IPS-20b (cell line): ENCODE results near the gene PRKCI.
"Not testable (repeated sequence)": the region's sequence is repeated elsewhere in the genome, so short reads cannot be mapped to it uniquely, and the experiment has no call there.

Source experiments
- H3K27ac ChIP-seq: one replicate; pipeline ENCODE4 v1.5.1; 2013; ENCODE audit warnings: low read length
- H3K27me3 ChIP-seq: 2 replicates; pipeline ENCODE4 v1.6.1; 2013; ENCODE audit warnings: mild to moderate bottlenecking, low read length, inconsistent platforms; ENCODE audit not compliant: insufficient read depth
- H3K36me3 ChIP-seq: 2 replicates; pipeline ENCODE4 v1.6.1; 2013; ENCODE audit warnings: low read depth, mild to moderate bottlenecking, inconsistent platforms, low read length, moderate library complexity; ENCODE audit not compliant: insufficient read depth
- H3K4me1 ChIP-seq: 2 replicates; pipeline ENCODE4 v1.6.1; 2013; ENCODE audit warnings: mild to moderate bottlenecking, control low read depth, inconsistent platforms, low read length, moderate library complexity; ENCODE audit not compliant: insufficient read depth
- H3K4me3 ChIP-seq: 2 replicates; pipeline ENCODE4 v1.5.1; 2013; ENCODE audit warnings: mild to moderate bottlenecking, low read length, inconsistent platforms
- H3K9ac ChIP-seq: 2 replicates; pipeline ENCODE4 v1.6.1; 2013; ENCODE audit warnings: low read depth, mild to moderate bottlenecking, inconsistent platforms, low read length, moderate library complexity
- H3K9me3 ChIP-seq: 2 replicates; pipeline ENCODE4 v1.6.1; 2013; ENCODE audit warnings: mild to moderate bottlenecking, low read depth, low read length, inconsistent platforms; ENCODE audit not compliant: insufficient read depth

The PRKCI gene

GRCh38 chr3:170327868-170328548 lies 105.8 kb downstream of the PRKCI start:
- H3K36me3 ChIP-seq, H3K4me1 ChIP-seq, H3K27me3 ChIP-seq, H3K4me3 ChIP-seq, H3K9ac ChIP-seq, H3K9me3 ChIP-seq, H3K27ac ChIP-seq: not testable (repeated sequence)

DNA sequence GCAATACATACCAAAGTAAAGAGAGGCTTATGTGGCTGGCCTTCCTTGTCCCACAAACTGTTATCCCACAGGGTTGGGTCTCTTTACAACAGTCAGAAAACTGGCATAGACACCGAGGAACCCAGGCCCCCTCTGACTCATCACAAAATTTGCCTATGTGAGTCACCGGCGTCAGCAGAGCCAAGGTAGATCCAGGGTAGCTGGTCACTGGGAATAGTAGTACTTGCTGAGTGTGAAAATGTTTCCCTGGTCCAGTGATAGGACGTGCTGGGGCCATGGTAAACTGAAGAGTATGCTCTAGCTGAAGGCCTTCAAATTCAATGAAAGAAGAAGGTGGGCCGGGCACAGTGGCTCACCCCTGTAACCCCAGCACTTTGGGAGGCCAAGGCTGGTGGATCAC lies 108.1 kb downstream of the PRKCI start:
- Histone ChIP-seq H3K27ac (no peak overlapping the region), H3K4me1 (no peaks in the 10 kb centered on the region), H3K27me3 (no peaks in the 10 kb centered on the region), H3K36me3 (no peaks in the 10 kb centered on the region), H3K9ac (no peak overlapping the region), H3K4me3 (no peak overlapping the region), H3K9me3 (peaks cover 9% of the 10 kb centered on the region)

- Histone ChIP-seq H3K4me3 (no peak overlapping the region), H3K27me3 (no peaks in the 10 kb centered on the region), H3K4me1 (no peaks in the 10 kb centered on the region), H3K27ac (no peak overlapping the region), H3K36me3 (no peaks in the 10 kb centered on the region), H3K9ac (no peak overlapping the region), H3K9me3 (peaks cover 9% of the 10 kb centered on the region)
Observed at GRCh38 chr3:170331143-170331542, 108.9 kb downstream of the PRKCI start.

- Histone ChIP-seq H3K9me3 (peaks cover 34% of the 10 kb centered on the region), H3K27me3 (no peaks in the 10 kb centered on the region), H3K27ac (no peak overlapping the region), H3K36me3 (no peaks in the 10 kb centered on the region), H3K9ac (no peak overlapping the region), H3K4me3 (no peak overlapping the region), H3K4me1 (no peaks in the 10 kb centered on the region)
Observed at GRCh38 chr3:170337420-170337819, 115.2 kb downstream of the PRKCI start.

DNA sequence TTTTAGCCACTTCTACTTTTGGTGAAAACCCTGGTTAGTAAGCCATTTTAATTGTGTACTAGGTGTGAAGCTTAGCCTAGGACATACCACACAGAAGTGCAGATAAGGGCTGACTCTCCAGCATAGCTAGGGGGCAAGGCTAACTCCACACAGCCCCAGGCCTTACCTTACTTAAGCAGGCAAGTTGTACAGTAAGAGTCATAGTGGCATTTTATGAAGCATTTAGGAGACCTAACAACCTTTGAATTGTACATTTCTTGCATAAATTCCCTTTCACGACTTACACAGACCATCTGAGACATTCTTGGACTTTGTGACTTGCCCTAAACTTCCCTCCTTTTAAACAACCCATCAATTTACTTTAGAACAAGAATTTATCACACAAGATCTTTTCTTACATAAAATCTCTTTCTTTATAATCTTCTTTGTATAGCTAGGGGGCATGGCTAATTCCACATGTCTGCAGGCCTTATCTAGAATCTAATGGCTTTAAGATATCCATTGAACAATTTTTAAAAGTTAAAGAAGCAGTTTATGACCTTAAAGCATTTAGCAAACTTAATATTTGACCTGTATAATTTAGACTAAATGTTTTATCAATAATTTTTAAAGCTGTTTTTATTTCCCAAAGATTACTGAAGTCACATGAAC lies 116.6 kb downstream of the PRKCI start:
- H3K27ac ChIP-seq: no peak overlapping the region
- H3K9me3 ChIP-seq: peaks cover 34% of the 10 kb centered on the region

DNA sequence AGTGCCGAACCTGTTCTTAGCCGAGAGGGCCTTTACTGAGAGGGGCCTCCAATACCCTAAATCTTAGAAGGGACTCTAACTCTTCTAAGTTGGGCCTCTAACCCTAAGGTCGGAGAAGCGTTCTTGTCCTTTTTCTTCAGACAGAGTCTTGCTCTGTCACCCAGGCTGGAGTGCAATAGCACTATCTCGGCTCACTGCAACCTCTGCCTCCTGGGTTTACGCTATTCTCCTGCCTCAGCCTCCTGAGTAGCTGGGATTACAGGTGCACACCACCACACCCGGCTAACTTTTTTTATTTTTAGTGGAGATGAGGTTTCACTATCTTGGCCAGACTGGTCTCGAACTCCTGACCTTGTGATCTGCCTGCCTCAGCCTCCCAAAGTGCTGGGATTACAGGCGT lies 120.0 kb downstream of the PRKCI start:
- H3K27me3 ChIP-seq, H3K27ac ChIP-seq, H3K9ac ChIP-seq, H3K4me3 ChIP-seq, H3K36me3 ChIP-seq, H3K4me1 ChIP-seq: not testable (repeated sequence)
- H3K9me3 ChIP-seq: peaks cover 31% of the 10 kb centered on the region

More for the DNA sequence above, 116.6 kb downstream of the PRKCI start:
- no peaks in the 10 kb centered on the region for H3K36me3 ChIP-seq
- no peak overlapping the region for H3K4me3 ChIP-seq
- no peaks in the 10 kb centered on the region for H3K27me3 ChIP-seq
- no peak overlapping the region for H3K9ac ChIP-seq
- no peaks in the 10 kb centered on the region for H3K4me1 ChIP-seq

DNA sequence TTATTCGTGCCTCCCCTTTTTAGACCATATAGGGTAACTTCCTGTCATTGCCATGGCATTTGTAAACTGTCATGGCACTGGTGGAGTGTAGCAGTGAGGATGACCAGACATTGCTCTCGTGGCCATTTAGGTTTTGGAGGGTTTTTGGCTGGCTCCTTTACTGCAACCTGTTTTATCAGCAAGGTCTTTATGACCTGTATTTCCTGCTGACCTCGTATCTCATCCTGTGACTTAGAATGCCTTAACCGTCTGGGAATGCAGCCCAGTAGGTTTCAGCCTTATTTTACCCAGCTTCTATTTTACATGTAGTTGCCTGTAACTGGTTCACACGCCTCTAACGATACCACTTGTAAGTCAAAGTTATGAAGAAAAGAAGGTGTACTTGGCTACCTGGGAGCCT lies 121.6 kb downstream of the PRKCI start:
- H3K27me3 ChIP-seq, H3K27ac ChIP-seq, H3K36me3 ChIP-seq, H3K4me1 ChIP-seq, H3K4me3 ChIP-seq, H3K9ac ChIP-seq: not testable (repeated sequence)
- H3K9me3 ChIP-seq: peaks cover 16% of the 10 kb centered on the region

GRCh38 chr3:170344971-170345370 lies 122.7 kb downstream of the PRKCI start:
- H3K9ac ChIP-seq: no peak overlapping the region
- H3K9me3 ChIP-seq: peaks cover 4% of the 10 kb centered on the region
- no peaks in the 10 kb centered on the region for H3K27me3 ChIP-seq
- H3K4me3 ChIP-seq: no peak overlapping the region
- H3K4me1 ChIP-seq: peaks cover 9% of the 10 kb centered on the region; the same call in 1 of the 2 replicates
- H3K36me3 ChIP-seq: no peaks in the 10 kb centered on the region
- H3K27ac ChIP-seq: no peak overlapping the region

- Histone ChIP-seq H3K4me3 (no peak overlapping the region), H3K36me3 (no peaks in the 10 kb centered on the region), H3K9me3 (no peaks in the 10 kb centered on the region), H3K9ac (no peak overlapping the region), H3K27me3 (no peaks in the 10 kb centered on the region), H3K27ac (no peak overlapping the region), H3K4me1 (peaks cover 12% of the 10 kb centered on the region; the same call in 1 of the 2 replicates)
Observed at GRCh38 chr3:170346481-170347392, 124.5 kb downstream of the PRKCI start.

GRCh38 chr3:170350515-170351413 lies 128.5 kb downstream of the PRKCI start:
- no peak overlapping the region for H3K4me3 ChIP-seq
- H3K27ac ChIP-seq: no peak overlapping the region
- no peaks in the 10 kb centered on the region for H3K36me3 ChIP-seq
- peaks cover 25% of the 10 kb centered on the region; the same call in 1 of the 2 replicates for H3K4me1 ChIP-seq
- no peaks in the 10 kb centered on the region for H3K27me3 ChIP-seq
- no peaks in the 10 kb centered on the region for H3K9me3 ChIP-seq
- no peak overlapping the region for H3K9ac ChIP-seq

GRCh38 chr3:170352936-170353335 lies 130.7 kb downstream of the PRKCI start:
- H3K27ac ChIP-seq: no peak overlapping the region
- peaks cover 29% of the 10 kb centered on the region; the same call in 1 of the 2 replicates for H3K4me1 ChIP-seq
- H3K36me3 ChIP-seq: no peaks in the 10 kb centered on the region
- H3K9ac ChIP-seq: no peak overlapping the region
- no peaks in the 10 kb centered on the region for H3K9me3 ChIP-seq
- no peaks in the 10 kb centered on the region for H3K27me3 ChIP-seq
- no peak overlapping the region for H3K4me3 ChIP-seq
